HEK293 (cell line): ENCODE results near the gene C20orf204.

Source experiments
- CTCF ChIA-PET: fragments of 350-600 bp; formaldehyde crosslinking; extraction: SDS; loops from one replicate; lab custom pipeline; 2021; ENCODE audit warnings: antibody characterized with exemption; lab: Yijun Ruan, JAX
- POLR2A ChIA-PET: fragments of 300-600 bp; formaldehyde crosslinking; extraction: SDS; loops from one replicate; lab custom pipeline; 2020; ENCODE audit warnings: antibody characterized with exemption, inconsistent platforms; lab: Yijun Ruan, JAX
- H3K27ac ChIP-seq: fragments of 200-500 bp; sonication (Bioruptor generic); 2 replicates; pipeline ENCODE4 v1.5.1; 2014; ENCODE audit warnings: low read depth, low read length, control low read depth, inconsistent platforms; ENCODE audit errors: extremely low read depth
- H3K36me3 ChIP-seq, 2 experiments: fragments of 200-500 bp in 1 of 2; sonication (Bioruptor generic) in 1 of 2; 1 replicate in 1 of 2; 2 replicates in 1 of 2; pipeline ENCODE4 v1.5.1; 2014 to 2017; ENCODE audit warnings: inconsistent platforms in 2 of 2, low read length in 2 of 2; ENCODE audit not compliant: control insufficient read depth in 2 of 2, insufficient read depth in 1 of 2
- H3K4me1 ChIP-seq: fragments of 200-500 bp; sonication (Bioruptor generic); 2 replicates; pipeline ENCODE4 v1.5.1; 2014; ENCODE audit warnings: mild to moderate bottlenecking, low read length, inconsistent platforms; ENCODE audit not compliant: control insufficient read depth, insufficient read depth
- H3K4me3 ChIP-seq: 2 replicates; pipeline ENCODE4 v1.5.1; 2011; ENCODE audit warnings: low read depth, mild to moderate bottlenecking, control low read depth, low read length, moderate library complexity
- H3K9me3 ChIP-seq: fragments of 200-500 bp; sonication (Bioruptor generic); 2 replicates; pipeline ENCODE4 v1.5.1; 2014; ENCODE audit warnings: low read depth, low read length, inconsistent platforms; ENCODE audit not compliant: control insufficient read depth, insufficient read depth
- GLIS1 ChIP-seq: fragments of 450-650 bp; formaldehyde crosslinking; IDR thresholded peaks from 2 replicates; pipeline ENCODE4 v1.5.1; 2016; ENCODE audit warnings: missing biosample characterization, missing genetic modification characterization
- GLIS2 ChIP-seq: fragments of 450-650 bp; formaldehyde crosslinking; IDR thresholded peaks from 2 replicates; pipeline ENCODE4 v1.5.1; 2016; ENCODE audit warnings: missing biosample characterization, missing genetic modification characterization
- KLF1 ChIP-seq: fragments of 450-650 bp; formaldehyde crosslinking; IDR thresholded peaks from 2 replicates; pipeline ENCODE4 v1.5.1; 2016; ENCODE audit warnings: missing biosample characterization, missing genetic modification characterization
- KLF9 ChIP-seq: fragments of 450-650 bp; formaldehyde crosslinking; IDR thresholded peaks from 2 replicates; pipeline ENCODE4 v1.5.1; 2016; ENCODE audit warnings: missing biosample characterization, missing genetic modification characterization, low read depth
- OVOL3 ChIP-seq: fragments of 450-650 bp; formaldehyde crosslinking; IDR thresholded peaks from 2 replicates; pipeline ENCODE4 v1.5.1; 2016; ENCODE audit warnings: missing biosample characterization, missing genetic modification characterization
- PRDM1 ChIP-seq: fragments of 450-650 bp; formaldehyde crosslinking; IDR thresholded peaks from 2 replicates; pipeline ENCODE4; 2016; ENCODE audit warnings: missing biosample characterization, missing genetic modification characterization
- REPIN1 ChIP-seq: fragments of 450-650 bp; formaldehyde crosslinking; IDR thresholded peaks from 2 replicates; pipeline ENCODE4 v1.5.1; 2017; ENCODE audit warnings: missing biosample characterization, missing genetic modification characterization, low read depth
- SCRT1 ChIP-seq: fragments of 450-650 bp; formaldehyde crosslinking; IDR thresholded peaks from 2 replicates; pipeline ENCODE4 v1.5.1; 2016; ENCODE audit warnings: missing biosample characterization, missing genetic modification characterization, borderline replicate concordance
- SCRT2 ChIP-seq: fragments of 450-650 bp; formaldehyde crosslinking; IDR thresholded peaks from 2 replicates; pipeline ENCODE4 v1.5.1; 2016; ENCODE audit warnings: missing biosample characterization, missing genetic modification characterization
- SP2 ChIP-seq: fragments of 450-650 bp; formaldehyde crosslinking; IDR thresholded peaks from 2 replicates; pipeline ENCODE4 v1.5.1; 2016; ENCODE audit warnings: missing biosample characterization, missing genetic modification characterization
- SP3 ChIP-seq: fragments of 450-650 bp; formaldehyde crosslinking; IDR thresholded peaks from 2 replicates; pipeline ENCODE4 v1.5.1; 2016; ENCODE audit warnings: missing biosample characterization, missing genetic modification characterization
- ZBTB7A ChIP-seq: fragments of 450-650 bp; formaldehyde crosslinking; IDR thresholded peaks from 2 replicates; pipeline ENCODE4 v1.5.1; 2016; ENCODE audit warnings: low read depth, missing biosample characterization, missing genetic modification characterization
- ZBTB8A ChIP-seq: fragments of 450-650 bp; formaldehyde crosslinking; IDR thresholded peaks from 2 replicates; pipeline ENCODE4 v1.5.1; 2016; ENCODE audit warnings: missing biosample characterization, missing genetic modification characterization
- ZEB2 ChIP-seq: fragments of 450-650 bp; formaldehyde crosslinking; IDR thresholded peaks from 2 replicates; pipeline ENCODE4 v1.5.1; 2016; ENCODE audit warnings: missing biosample characterization, missing genetic modification characterization
- ZFP3 ChIP-seq: fragments of 450-650 bp; formaldehyde crosslinking; IDR thresholded peaks from 2 replicates; pipeline ENCODE4 v1.5.1; 2016; ENCODE audit warnings: low read depth, missing biosample characterization, missing genetic modification characterization
- ZNF146 ChIP-seq: fragments of 450-650 bp; formaldehyde crosslinking; IDR thresholded peaks from 2 replicates; pipeline ENCODE4 v1.5.1; 2016; ENCODE audit warnings: missing biosample characterization, missing genetic modification characterization
- ZNF175 ChIP-seq: fragments of 450-650 bp; formaldehyde crosslinking; IDR thresholded peaks from 2 replicates; pipeline ENCODE4 v1.5.1; 2016; ENCODE audit warnings: missing biosample characterization, missing genetic modification characterization
- ZNF211 ChIP-seq: fragments of 450-650 bp; formaldehyde crosslinking; IDR thresholded peaks from 2 replicates; pipeline ENCODE4 v1.5.1; 2016; ENCODE audit warnings: low read depth, missing biosample characterization, missing genetic modification characterization
- ZNF266 ChIP-seq: fragments of 450-650 bp; formaldehyde crosslinking; IDR thresholded peaks from 2 replicates; pipeline ENCODE4 v1.5.1; 2016; ENCODE audit warnings: missing biosample characterization, missing genetic modification characterization, low read depth
- ZNF280D ChIP-seq: fragments of 450-650 bp; formaldehyde crosslinking; IDR thresholded peaks from 2 replicates; pipeline ENCODE4 v1.5.1; 2016; ENCODE audit warnings: missing biosample characterization, missing genetic modification characterization
- ZNF423 ChIP-seq: fragments of 450-650 bp; formaldehyde crosslinking; IDR thresholded peaks from 2 replicates; pipeline ENCODE4 v1.5.1; 2016; ENCODE audit warnings: missing biosample characterization, missing genetic modification characterization
- ZNF529 ChIP-seq: fragments of 450-650 bp; formaldehyde crosslinking; IDR thresholded peaks from 2 replicates; pipeline ENCODE4 v1.5.1; 2017; ENCODE audit warnings: missing genetic modification characterization, missing biosample characterization; ENCODE audit not compliant: insufficient replicate concordance
- ZNF692 ChIP-seq: fragments of 450-650 bp; formaldehyde crosslinking; IDR thresholded peaks from 2 replicates; pipeline ENCODE4 v1.5.1; 2016; ENCODE audit warnings: missing biosample characterization, missing genetic modification characterization
- TF ChIP-seq, protein P1 (sequence below): fragments of 450-650 bp; formaldehyde crosslinking; IDR thresholded peaks from 2 replicates; pipeline ENCODE4 v1.5.1; 2016; ENCODE audit warnings: missing biosample characterization, missing genetic modification characterization
- TF ChIP-seq, protein P2 (sequence below): fragments of 450-650 bp; formaldehyde crosslinking; IDR thresholded peaks from 2 replicates; pipeline ENCODE4 v1.5.1; 2016; ENCODE audit warnings: missing biosample characterization, missing genetic modification characterization

The C20orf204 gene

DNA sequence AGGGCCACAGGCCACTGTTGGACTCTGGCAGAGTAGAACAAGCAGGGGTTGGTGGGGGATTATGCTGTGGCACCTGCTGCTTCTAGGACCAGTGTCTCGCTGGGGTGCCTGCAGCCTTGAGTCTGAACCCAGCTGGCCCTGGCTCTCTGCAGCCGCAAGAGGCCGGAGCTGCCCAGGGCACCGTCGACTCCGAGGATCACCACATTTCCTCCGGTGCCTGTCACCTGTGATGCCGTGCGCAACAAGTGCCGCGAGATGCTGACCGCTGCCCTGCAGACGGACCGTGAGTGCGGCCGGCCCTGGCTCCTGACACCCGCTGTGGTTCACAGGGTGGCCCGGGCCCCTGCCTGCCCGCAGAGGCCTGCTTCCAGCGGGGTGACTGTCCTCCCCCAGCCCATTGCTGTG, 33.2 kb downstream of the C20orf204 start (continued):
- TF ChIP-seq PRDM1 (no peak), ZNF175 (no peak), REPIN1 (tag by site-specific recombination) (no peak), ZNF266 (tag by site-specific recombination) (no peak), KLF1 (tag by site-specific recombination) (no peak), SCRT1 (tag by site-specific recombination) (peak; percentile 80)
- TF ChIP-seq, protein P1, sequence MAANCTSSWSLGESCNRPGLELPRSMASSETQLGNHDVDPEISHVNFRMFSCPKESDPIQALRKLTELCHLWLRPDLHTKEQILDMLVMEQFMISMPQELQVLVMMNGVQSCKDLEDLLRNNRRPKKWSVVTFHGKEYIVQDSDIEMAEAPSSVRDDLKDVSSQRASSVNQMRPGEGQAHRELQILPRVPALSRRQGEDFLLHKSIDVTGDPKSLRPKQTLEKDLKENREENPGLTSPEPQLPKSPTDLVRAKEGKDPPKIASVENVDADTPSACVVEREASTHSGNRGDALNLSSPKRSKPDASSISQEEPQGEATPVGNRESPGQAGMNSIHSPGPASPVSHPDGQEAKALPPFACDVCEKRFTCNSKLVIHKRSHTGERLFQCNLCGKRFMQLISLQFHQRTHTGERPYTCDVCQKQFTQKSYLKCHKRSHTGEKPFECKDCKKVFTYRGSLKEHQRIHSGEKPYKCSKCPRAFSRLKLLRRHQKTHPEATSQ (tag by site-specific recombination) = no peak

DNA sequence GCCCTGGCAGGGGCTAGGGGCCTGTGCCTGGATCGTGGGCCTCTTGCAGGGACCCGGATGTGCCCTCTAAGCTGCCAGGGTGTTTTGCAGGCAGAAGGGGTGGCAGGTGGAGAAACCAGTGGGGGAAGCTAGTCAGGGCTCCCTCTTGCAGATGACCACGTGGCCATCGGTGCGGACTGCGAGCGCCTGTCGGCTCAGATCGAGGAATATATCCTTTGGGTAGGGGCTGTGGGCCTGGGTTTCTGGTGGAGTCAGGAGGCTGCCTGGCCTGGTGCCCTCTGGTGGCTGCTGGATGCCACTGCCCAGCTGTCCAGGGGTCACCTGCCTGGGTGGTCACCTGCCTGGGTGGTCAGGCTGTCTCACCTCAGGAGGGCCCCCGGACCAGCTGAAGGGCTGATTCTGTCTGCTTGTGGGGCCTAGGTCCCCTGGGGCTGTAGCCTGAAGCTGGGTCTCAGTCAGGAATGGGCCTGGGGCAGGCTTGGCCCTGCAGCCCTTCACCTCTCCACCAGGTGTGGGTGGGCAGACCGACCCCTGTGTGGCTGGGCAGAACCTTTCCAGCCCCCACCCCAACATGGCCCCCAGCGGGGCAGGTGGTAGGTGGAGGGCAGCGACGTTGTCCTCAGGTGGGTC, 33.7 kb downstream of the C20orf204 start:
- Histone ChIP-seq H3K36me3 (peaks cover 0 to 22% of the 10 kb centered on the region in 2 experiments; a peak in 1 of 3 replicates), H3K4me3 (no peak overlapping the region), H3K27ac (no peak overlapping the region), H3K9me3 (no peaks in the 10 kb centered on the region), H3K4me1 (no peaks in the 10 kb centered on the region)
- ChIA-PET CTCF (interaction anchor here (0.6 to 1.7 kb wide), 5 partner anchors 9 to 359 kb away, joined by 3 to 6 read pairs (median 3); partner anchors contain the start of gene OPRL1), POLR2A (interaction anchor here (0.5 kb wide), 1 partner anchor 27 kb away, joined by 3 read pairs; no protein-coding TSS in a partner anchor)
- TF ChIP-seq ZNF423 (tag by site-specific recombination) (0 out of 2 replicates have a peak, but pooled peaks have one; percentile 16), ZNF146 (no peak), SP3 (tag by site-specific recombination) (no peak), ZFP3 (tag by site-specific recombination) (no peak), GLIS1 (tag by site-specific recombination) (peak; percentile 98), ZEB2 (tag by site-specific recombination) (no peak), SP2 (tag by site-specific recombination) (no peak), GLIS2 (tag by site-specific recombination) (peak; percentile 94), SCRT2 (tag by site-specific recombination) (peak; percentile 27; the same call in 1 of the 2 replicates)
- TF ChIP-seq, protein P2, sequence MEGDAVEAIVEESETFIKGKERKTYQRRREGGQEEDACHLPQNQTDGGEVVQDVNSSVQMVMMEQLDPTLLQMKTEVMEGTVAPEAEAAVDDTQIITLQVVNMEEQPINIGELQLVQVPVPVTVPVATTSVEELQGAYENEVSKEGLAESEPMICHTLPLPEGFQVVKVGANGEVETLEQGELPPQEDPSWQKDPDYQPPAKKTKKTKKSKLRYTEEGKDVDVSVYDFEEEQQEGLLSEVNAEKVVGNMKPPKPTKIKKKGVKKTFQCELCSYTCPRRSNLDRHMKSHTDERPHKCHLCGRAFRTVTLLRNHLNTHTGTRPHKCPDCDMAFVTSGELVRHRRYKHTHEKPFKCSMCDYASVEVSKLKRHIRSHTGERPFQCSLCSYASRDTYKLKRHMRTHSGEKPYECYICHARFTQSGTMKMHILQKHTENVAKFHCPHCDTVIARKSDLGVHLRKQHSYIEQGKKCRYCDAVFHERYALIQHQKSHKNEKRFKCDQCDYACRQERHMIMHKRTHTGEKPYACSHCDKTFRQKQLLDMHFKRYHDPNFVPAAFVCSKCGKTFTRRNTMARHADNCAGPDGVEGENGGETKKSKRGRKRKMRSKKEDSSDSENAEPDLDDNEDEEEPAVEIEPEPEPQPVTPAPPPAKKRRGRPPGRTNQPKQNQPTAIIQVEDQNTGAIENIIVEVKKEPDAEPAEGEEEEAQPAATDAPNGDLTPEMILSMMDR (tag by site-specific recombination) = peak; percentile 93

DNA sequence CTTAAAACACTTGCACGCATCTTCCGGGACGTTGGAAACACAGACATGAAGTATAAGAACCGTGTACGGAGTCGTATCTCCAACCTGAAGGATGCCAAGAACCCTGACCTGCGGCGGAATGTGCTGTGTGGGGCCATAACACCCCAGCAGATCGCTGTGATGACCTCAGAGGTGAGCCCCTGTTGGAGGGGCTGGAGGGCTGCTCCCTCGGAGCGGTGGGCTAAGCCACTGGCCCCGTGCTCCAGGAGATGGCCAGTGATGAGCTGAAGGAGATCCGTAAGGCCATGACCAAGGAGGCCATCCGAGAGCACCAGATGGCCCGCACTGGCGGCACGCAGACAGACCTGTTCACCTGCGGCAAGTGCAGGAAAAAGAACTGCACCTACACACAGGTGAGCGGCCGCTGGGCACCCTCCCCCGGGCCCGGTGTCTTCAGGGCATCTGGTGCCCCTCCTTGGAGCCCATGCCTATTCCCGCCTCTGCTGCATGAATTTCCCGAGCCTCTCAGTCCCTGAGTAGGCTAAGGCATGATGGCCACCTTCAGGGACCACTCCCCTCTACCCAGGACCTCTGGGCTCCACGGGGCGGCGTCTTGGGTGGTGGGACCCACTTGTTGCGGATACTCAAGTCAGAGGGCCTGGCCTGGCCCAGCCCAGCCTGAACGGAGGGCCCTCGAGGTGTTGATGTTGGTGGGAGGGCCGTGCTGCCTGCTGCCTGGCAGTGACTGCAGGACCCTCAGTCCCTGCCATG, 34.4 kb downstream of the C20orf204 start:
- Histone ChIP-seq H3K27ac (no peak overlapping the region), H3K9me3 (no peaks in the 10 kb centered on the region), H3K36me3 (peaks cover 0 to 22% of the 10 kb centered on the region in 2 experiments; a peak in 1 of 3 replicates), H3K4me3 (no peak overlapping the region), H3K4me1 (no peaks in the 10 kb centered on the region)
- POLR2A ChIA-PET = interaction anchor here (0.5 kb wide), 1 partner anchor 27 kb away, joined by 3 read pairs; no protein-coding TSS in a partner anchor
- CTCF ChIA-PET = interaction anchor here (0.6 to 1.7 kb wide), 7 partner anchors 8 to 380 kb away, joined by 3 to 5 read pairs (median 3); partner anchors contain the start of gene OPRL1
- TF ChIP-seq SCRT2 (tag by site-specific recombination) = peak; percentile 68
- no peak for TF ChIP-seq ZNF529 (tag by site-specific recombination)
- TF ChIP-seq KLF1 (tag by site-specific recombination) = no peak
- no peak for TF ChIP-seq KLF9 (tag by site-specific recombination)
- TF ChIP-seq OVOL3 (tag by site-specific recombination) = no peak
- TF ChIP-seq ZNF280D (tag by site-specific recombination) = no peak
- no peak for TF ChIP-seq ZBTB8A (tag by site-specific recombination)
- TF ChIP-seq ZNF692 (tag by site-specific recombination) = peak; percentile 41; the same call in 1 of the 2 replicates
- no peak for TF ChIP-seq ZBTB7A (tag by site-specific recombination)
- no peak for TF ChIP-seq ZNF211
